Suppressor macrophage treated with lipopolysaccharide for 4 hours (primary cell): Measurements from ENCODE around the gene WDR6.
A peak's percentile ranks its signal among the peaks of the same experiment; 100 is the strongest.

Experiments used
- DNase-seq: peaks from one replicate; pipeline ENCODE4 v3.0.0-alpha.2; 2020

The WDR6 gene

DNA sequence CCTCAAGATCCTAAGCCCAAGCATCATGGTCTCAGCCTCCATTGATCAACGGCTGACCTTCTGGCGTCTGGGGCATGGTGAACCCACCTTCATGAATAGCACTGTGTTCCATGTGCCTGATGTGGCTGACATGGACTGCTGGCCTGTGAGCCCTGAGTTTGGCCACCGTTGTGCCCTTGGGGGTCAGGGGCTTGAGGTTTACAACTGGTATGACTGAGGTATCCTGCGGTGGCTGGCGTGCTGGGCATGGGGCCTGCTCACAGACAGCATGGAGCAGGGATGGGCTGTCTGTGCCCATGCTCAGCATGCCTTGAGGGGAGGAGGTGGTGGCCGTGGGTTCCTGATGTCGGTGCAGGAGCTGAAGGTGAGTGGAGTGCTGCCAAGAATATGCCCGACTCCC, 7.9 kb downstream of the WDR6 start:
- DNase-seq, result no peak

- no peak for DNase-seq
Measured at GRCh38 chr3:49015765-49016164, 8.6 kb downstream of the WDR6 start.

GRCh38 chr3:49016414-49017228, 9.4 kb downstream of the WDR6 start:
- DNase-seq, result no peak

DNA sequence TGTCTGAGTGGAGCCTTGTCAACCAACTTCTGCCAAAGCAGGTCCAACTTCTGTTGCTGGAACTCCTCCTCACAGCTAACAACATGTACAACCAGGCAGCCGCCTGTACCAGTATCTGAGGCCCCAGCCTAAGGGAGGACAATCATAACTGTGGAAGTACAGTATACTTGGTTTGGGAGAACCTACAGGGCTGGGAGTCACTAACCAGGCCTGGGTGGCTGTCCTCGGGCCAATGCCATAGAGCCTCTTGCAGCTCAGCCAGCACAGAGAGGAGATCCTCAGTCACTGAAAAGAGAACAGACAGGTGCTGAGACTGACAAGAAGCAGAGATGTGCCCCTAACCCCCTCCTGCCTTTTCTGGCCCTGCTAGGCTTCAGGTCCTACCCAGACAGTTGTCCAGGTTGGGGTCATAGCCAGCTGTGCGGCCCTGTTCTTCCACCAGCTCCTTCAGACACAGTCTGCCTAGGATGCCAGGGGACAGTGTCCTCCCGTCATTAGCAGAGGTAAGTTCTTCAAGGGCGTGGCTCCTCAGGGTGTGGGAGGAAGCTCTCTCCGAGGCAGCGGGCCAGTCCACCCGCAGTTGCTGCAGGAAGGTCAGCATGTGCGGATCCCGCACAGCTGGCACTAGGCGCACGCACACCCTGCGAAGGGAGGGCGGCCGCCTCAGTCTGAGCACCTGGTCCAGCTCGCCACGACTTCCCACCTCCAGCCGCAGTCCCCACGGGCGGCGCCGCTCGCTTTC, 10.2 kb downstream of the WDR6 start:
- no peak for DNase-seq

DNA sequence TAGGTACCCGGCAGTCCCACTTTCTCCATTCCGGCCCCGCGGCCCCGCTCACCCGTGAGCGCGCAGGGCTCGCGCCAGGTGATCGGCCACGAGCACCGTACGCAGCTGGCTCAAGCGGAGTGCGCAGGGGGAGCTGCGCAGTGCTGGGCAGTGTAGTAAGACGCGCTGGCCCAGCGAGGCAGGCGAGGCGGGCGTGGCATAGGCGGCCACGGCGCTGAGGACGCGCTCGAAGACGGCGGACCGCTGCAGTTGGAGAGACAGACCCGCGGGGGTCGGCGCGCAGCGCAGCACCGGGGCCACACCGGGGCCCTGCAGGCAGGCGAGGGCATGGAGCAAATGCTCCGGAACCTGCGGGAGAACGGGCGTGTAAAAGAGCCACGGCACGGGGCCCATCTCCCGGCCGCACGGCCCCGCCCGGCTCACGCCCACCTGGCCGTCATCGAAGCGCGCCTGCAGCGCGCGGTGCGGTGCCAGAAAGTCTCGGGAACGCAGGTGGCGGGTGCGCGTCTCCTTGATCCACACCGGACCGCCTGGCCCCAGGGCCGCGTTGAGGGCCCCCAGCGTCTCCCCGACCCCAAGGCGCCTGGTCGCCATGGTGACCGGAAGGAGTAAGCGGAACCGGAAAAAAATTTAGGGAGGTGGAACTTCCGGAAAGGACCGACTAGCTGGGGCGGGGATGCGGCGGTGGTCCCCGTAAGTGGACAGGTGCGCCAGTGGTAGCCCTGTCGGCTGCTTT, 10.9 kb downstream of the WDR6 start, which contains the start of gene DALRD3:
DALRD3 (minus strand) TSS at position 610 of the 736 bp plus-strand sequence; CDS start at position 594, 16 bp downstream.
- peak; percentile 61 for DNase-seq

- no peak for DNase-seq
Measured at GRCh38 chr3:49018707-49019006, 11.5 kb downstream of the WDR6 start.

DNA sequence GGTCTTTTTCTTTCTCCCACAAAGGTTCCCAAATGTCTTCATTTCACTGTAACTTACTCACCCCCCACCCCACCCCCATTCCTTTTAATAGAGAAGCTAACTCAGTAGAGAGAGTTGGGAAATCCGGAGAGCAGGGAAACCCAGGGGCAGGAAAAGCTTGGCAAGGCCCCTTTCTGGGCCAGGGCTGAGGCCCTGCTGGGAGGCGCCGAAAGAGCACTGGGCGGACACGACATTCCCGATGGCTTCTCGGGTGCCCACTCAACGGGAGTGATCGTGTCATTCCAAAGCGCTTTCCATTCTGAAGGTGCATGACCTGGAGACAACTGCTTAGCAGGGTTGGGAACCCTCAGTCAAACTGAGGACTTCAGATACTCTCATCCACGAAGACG, 12.7 kb downstream of the WDR6 start:
- DNase-seq, result peak; percentile 78

DNA sequence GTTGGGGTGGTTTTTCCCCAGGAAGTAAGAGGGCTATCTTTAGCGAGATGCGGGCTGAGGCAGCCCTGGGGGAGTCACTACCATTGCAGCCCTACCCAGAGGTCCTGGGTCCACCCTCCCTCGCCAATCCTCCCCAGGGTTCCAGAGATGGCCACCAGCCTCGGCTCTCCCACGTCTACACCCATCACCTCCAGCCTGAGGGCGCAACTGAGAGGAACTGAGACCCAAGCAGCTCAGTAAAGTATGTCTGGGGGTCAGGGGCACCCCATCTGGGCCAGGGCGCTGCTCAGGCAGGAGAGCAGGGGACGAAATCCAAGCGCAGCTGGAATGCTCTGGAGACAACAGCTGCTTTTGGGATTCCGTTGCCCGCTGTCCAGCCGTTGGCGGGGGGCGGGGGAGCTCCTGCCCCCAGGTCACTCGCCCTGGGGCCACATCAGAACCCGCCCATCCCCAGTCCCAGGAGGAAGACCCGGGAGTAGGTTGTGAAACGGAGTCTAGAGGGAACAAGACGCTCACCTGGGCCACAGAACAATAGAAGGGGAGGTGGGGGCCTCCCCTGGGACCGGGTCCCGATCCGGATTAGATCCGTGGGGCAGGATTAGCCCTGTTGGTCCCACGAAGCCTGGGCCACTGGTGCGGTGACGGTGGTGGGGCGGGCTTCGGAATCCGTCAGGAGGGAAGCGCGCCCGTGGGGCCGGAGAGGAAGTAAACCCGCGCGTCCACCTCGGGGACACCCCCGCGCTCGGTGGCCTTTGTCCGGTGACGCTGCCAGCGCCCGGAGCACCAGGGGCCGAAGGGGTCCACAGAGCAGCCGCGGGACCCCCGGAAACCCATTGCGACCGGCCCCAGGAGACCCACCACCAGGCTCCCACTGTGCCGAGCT, 13.4 kb downstream of the WDR6 start:
- peak; percentile 82 for DNase-seq

DNA sequence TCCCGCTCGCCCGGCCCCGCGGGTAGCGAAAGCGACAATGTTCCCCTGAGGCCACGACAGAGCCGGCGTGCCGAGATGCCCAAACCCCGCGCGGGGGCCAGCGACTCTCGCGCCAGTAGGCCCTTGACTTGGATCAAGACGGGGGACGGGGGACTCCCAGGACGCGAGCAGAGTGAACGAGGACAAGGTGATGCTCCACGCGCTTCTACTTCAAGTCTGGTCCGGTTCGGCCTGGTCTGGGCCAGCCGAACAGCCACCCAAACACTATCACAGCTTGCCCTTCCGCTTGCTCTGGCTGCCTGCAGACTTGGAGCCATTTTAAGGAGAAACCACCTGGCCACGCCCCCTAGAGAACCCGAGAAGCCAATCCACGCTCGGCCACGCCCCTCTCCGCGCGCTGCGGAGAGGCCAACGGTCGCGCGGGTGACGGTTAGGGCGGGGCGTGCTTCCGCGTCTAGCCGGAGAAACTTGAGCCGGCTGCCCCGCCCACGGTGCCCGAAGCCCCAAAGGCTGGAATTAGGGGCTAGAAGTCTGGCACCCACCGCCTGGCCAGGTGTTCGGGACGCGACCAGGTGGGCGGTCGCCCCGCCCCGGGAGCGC, 14.1 kb downstream of the WDR6 start:
- DNase-seq, result peak; percentile 100

- peak; percentile 97 for DNase-seq
Measured at GRCh38 chr3:49021813-49022687, 14.9 kb downstream of the WDR6 start, which contains the start of gene NDUFAF3. Gene NDUFAF3 (plus strand): TSS chr3:49022121. CDS start chr3:49022145, 24 bp downstream.

GRCh38 chr3:49022688-49023171, 15.5 kb downstream of the WDR6 start:
- no peak for DNase-seq

- no peak for DNase-seq
Measured at GRCh38 chr3:49023775-49024174, 16.6 kb downstream of the WDR6 start.

DNA sequence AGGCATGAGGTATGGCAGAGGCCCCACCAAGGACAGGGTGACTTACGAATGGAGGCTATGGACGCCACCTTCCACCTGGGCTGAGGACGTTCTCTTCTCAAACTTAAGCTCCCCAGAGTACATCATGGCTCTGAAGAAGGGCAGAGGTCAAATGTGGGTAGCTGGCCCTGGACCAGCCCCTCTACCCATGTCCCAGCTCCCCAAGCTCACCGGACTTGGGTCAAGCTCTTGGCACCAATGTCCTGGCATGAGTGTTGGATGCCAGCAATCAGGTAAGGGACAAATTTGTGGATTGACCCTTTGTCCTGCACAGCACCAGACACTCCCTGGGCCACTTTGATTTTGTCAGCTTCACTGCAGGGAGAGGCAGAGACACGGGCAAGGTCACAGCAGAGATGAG, 17.3 kb downstream of the WDR6 start:
- no peak for DNase-seq

DNA sequence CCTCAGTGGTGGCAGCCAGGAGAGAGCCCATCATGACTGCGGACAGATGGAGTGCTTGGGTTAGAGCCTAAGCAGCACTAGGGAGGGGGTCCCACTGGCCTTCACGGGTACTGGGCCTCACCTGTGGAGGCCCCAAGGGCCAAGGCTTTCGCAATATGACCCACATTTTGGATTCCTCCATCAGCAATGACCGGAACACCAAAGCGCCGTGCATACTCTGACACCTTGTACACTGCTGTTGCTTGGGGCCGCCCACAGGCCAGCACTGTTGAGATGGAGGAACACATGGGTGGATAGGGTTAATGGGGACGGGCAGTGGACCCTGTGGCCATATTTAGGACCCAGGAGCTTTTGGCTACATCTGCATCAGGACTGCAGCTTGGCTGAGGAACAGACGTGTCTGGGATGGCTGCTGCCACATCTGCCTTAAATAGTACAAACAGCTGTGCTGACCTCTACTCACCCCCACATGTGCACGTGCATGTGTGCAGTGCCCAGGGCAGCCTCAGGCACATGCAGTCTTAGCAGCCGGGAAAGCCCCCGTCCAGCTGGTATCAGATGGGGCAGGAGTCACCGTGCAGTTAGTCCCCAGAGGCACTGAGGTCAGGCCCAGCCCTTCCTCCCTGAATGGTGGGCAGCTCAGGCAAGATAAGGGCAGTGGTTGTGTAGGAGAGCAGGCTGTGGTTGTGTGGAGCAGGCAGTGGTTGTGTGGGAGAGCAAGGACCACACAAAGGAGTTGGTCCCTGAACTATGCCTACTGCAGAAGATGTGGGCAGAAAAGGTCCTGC, 18.0 kb downstream of the WDR6 start:
- DNase-seq, result no peak

DNA sequence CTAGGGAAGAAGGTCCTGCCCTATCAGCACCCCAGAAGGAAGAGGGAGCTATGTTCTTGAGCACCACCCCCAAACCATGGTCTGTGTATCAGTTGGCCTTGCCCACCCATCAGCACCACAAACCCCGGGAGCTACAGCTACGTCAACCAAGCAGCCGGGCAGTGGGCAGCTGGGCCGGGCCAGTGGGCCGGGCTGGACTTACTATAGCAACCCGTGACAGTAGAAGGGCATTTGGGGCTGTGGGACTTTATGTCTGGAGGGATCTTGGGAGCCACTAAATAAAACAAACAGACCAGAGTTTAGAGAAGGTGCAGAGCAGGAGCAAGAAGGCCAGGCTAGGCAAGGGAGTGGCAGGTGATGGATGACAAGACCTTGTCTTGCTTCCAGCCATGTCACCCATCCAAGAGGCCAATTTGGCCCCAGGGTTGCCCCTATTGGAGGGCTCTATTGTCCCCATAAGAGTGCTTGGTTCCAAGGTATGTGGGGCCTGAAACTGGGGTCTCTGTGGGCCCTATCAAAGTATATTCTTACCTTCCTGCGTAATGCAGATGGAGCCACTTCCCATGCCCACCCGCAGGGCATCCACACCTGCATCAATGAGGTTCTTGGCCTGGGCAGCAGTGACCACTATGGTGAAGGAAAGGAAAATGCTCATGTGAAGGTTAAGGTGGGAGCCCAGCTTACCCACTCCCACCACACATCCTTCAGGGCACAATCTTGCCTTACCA, 18.8 kb downstream of the WDR6 start:
- DNase-seq, result no peak

GRCh38 chr3:49026536-49026935, 19.3 kb downstream of the WDR6 start:
- DNase-seq, result no peak

GRCh38 chr3:49027634-49028033, 20.4 kb downstream of the WDR6 start:
- no peak for DNase-seq

- no peak for DNase-seq
Measured at GRCh38 chr3:49028298-49028672, 21.1 kb downstream of the WDR6 start.
